Activated CD4-positive, alpha-beta T cell treated with anti-CD3 and anti-CD28 coated beads, Interleukin-2, Interleukin-4, amounts not matched to agents 100 ng/mL and 50 ng/mL, durations not matched to agents 16 hours and 8 hours (primary cell): Measurements from ENCODE around the gene GPR141.
"Not testable (repeated sequence)": the region's sequence is repeated elsewhere in the genome, so short reads cannot be mapped to it uniquely, and the experiment has no call there.

Experiments used
- DNase-seq: peaks from one replicate; pipeline ENCODE4 v3.0.0-alpha.2; 2020; ENCODE audit warnings: low spot score

Gene GPR141

DNA sequence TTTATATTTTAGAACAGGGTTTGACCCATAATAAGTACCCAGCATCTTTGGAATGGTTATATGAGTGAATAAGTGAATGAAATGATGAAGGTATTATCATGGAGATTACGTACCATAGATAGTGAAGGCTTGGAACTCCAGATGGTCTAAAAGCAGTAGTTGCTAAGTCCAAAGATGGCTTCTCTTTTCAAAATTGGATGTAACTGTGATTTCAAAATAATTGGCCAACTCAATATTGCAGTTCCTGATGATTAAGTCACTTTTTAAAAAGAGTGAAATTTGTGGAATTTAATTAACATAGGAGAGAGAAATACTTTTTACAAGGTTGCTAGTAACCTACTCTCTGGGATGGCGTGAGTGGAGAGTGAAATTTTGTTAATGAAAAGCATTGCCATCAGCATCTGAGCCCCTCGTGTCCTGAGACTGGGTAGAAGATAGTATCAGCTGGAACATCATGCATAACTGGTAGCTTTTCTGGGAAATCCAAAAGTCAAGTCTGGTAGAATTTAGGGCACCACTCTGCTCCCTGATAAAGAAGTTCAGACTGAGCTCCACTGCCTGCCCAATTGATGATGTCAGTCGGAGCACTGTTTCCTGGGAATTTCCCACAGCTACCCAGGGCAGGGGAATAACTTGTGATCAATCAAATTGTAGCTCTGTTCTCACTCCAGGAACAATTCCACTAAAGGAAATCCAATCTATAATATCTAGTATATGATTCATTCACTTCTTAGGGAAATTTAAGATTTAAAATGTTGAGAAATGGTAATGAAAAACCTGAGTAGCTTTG is 3.2 kb downstream of the GPR141 start:
- no peak for DNase-seq

DNA sequence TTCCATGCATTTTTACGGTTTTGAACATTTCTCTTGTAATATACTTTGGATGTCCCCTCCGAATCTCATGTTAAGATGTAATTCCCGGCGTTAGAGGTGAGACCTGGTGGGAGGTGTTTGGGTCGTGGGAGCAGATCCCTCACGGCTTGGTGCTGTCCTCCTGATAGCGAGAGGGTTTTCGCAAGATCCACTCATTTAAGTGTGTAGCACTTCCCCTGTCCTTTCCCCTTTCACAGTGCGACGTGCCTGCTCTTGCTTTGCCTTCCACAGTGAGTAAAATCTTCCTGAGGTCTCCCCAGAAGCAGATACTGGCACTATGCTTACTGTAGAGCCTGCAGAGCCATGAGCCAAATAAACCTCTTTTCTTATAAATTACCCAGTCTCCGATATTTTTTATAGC is 6.6 kb downstream of the GPR141 start:
- no peak for DNase-seq

DNA sequence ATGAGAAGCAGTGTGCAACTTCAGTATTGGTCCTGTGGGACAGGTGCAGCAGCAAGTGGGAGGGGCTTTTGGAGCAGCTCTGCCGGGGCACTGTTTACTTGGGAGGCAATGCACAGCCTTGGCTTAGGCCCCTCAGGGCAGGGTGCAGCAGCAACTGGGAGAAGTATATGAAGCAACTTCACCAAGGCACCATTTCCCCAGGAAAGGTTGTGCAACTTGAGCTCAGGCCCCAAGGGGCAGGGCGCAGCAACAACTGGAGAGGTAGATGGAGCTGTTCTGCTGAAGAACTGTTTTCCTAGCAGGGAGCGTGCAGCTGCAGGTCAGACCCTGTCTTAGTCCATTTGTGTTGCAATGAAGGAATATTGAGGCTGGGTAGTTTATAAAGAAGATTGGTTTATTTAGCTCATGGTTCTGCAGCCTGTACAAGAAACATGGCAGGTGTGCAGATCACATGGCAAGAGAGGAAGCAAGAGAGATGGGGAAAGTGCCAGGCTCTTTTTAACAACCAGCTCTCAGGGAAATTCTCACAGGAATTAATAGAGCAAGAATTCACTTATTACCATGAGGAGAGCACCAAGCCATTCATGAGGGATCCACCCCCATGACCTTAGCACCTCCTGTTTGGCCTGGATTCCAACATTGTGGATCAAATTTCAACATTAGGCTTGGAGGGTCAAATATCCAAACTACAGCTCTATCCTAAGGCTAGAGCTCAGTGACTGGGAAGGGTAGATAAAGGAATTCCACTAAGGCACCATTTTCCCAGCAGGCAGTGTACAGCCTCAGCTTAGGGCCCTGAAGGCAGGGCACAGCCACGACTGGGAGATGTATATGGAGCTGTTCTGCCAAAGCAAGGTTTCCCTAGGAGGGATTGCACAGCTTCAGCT is 10.9 kb downstream of the GPR141 start:
- DNase-seq, result no peak

DNA sequence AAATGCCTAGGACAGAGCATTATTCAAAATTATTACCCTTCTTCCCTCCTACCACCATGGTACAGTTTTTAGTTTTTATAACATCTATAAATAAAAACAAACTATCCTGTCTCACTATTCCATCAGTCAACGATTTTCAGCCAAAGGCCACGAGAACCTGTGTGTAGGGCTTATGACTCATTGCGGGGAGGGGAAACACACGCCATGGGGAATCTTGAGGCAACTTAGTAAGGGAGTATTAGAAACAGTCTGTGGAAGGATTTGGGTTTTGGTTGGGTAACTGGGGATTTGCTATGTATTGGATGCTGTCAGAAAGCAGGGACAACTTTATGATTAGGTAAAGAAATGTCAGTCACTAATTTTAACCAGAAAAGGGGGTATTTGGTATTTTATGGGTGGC is 14.7 kb downstream of the GPR141 start:
- DNase-seq, result no peak

DNA sequence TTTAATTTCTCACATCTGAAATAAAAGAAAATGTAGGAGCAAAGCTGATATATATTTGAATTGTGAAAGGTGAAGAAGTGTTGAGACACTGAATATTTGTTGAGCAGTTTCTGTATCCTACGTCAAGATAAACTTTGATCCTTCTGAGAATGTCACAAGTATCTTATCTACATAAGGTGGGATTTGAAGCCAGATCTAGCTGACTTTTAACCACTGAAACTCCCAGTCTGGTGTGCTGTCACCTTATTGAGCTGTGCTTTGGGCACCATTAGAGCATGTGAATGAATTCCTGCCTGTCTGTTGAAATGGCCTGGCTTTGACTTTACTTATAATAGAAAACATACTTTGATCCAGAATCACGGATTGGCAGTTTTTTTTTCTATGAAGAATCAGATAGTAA is 15.2 kb downstream of the GPR141 start:
- DNase-seq, result no peak

DNA sequence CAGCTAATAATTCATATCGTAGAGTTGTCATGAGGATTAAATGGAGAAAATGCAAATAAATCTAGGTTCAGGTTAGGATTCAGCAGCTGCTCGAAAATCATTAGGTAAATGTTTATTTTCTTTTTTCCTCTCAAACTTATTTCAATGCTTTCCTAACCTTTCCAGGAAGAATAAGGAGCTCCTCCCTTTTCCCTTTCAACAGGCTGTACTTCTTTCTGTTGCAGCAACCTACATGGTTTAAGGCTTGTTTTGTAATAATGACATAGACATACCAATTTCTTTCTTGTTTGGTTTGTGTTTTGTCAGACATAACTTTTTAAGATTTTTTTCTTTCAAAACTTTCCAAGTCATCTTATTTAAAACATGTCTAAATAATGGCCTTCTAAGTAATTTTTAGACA is 18.2 kb downstream of the GPR141 start:
- no peak for DNase-seq

DNA sequence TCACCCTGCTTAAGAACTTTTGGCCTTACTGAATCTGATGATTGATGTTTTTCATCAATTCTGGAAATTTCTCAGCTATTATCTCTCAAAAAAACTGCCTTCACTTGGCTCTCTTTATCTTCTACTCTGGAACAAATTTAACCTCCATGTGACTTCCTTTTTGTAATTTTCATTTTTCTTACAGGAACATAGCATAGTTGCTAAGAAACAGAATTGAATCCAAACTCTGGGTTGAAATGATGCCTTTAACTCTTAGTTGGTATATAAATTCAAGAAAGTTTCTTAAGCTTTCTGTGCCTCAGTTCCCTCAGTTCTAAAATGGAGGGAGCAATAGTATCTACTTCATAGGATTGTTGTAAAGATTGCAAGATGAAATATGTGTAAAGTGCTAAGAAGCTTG is 19.8 kb downstream of the GPR141 start:
- DNase-seq, result no peak

DNA sequence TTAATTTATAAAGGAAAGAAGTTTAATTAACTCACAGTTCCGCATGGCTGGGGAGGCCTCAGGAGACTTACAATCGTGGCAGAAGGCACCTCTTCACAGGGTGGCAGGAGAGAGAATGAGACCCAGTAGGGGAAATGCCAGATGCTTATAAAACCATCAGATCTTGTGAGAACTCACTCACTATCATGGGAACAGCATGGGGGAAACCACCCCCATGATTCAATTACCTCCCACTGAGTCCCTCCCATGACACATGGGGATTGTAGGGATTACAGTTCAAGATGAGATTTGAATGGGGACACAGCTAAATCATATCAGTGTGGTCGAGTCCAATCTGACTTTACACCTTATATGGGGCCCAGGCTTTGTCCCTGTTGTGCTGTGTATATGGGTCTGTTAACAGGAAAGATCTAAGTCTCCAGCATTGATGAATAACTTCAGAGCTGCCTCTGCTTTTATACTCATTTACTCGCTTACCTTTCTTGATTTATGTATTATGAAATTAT is 20.8 kb downstream of the GPR141 start:
- not testable (repeated sequence) for DNase-seq

DNA sequence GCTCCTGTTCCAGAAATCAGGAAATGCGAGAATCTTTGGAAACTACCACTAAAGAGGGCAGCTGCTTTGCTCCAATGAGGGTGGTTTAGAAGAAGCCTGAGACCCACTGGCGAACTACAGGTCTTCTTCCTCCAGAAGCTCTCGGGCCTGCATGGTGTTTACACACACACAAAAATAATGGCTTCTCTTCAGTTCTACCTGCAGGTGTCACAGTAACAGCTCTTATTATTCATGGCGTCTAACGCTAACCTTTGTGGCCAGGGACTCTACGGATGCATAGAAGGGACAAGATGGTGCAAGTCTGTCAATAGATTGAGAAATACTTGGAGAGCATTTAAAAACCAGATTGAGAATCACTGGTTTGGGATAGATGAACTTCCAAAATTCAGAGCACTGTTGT is 22.4 kb downstream of the GPR141 start:
- no peak for DNase-seq

DNA sequence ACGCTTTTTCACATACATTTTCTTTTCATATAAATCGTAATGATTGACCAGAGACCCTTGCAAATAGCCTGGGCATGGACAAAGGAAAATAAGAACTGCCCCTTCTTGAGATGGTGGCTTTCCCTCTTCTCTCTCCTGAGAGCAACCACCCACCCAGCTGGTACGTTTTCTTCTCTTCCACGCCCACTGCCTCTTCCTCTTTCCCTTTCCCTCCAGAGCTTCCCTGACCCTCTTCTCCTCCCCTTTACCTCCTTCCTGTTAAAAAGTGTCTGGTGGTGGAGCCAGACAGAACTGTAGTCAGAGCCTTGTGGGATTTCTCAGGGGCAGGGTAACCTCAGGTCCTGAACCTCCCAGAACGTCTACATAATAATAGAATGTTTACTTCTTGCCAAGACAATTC is 23.2 kb downstream of the GPR141 start:
- no peak for DNase-seq

DNA sequence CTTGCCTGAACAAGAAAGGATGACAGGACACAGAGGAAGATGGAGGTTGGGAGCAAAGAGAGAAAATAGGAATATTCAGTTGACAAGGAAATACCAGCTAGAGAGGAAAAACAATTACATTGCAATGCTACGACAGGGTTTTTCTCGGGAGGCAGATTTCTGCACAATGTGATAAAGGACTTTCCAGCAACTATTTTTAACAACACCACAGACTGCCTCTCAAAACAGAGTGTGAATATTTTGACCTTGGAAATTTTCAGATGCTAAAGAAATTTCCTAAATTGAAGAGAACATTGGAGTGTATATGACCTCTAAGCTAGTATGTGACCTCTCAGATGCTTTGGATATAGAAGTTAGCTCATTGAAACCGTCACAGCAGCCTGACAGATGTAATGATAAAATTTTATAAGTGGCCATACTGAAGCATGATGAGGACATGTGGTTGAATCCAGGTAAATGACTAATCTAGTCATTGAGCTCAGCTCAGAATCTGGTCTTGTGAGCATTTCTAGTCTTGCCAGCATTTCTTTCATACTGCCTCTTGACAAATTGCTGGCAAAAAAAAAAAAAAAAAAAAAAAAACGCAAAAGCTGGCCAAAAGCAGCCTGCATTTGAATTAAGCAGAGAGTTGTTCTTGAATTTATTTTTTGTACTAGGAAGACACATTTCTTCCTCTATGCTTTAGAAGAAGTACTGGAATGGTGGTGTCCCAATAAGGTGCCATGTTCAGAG is 24.4 kb downstream of the GPR141 start:
- DNase-seq, result no peak

DNA sequence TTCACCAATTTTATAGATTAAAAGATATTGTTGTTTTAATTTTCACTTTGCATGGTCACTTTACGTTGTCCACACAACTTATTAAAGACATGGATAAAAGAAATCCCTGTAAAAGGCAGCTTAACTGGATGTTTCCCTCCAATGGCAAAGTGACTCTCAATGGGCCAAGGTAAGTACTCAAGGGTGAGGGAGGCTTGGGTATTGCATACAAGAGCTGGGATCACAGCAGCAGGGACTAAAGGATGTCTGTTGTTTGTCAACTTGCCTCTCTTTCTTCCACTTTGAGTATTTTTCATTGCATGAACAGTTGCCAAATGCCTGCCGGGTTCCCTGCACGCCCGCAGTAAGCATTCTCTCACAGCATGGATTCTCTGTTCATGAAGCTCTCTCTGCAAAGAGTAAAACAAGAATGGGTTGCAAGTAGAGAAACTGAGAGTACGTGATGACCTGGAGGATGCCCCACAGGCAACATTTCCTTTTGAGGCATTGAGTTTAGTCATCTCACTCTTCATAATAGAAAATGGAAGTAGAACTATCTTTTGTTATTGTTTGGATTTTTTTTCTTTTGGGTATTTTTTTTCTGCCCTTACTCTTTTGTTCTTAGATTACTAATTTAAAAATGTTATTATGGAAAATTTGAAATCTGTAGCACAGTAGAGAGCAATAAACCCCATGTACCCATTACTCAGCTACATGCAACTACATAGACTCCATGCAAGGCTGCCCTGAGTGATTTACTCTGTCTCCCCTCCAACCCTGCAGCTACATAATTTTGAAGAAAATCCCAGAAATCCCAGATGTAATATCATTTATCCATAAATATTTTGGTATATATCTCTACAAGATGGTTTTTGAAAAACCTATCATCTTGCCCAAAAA is 26.3 kb downstream of the GPR141 start:
- DNase-seq, result peak; percentile 23

DNA sequence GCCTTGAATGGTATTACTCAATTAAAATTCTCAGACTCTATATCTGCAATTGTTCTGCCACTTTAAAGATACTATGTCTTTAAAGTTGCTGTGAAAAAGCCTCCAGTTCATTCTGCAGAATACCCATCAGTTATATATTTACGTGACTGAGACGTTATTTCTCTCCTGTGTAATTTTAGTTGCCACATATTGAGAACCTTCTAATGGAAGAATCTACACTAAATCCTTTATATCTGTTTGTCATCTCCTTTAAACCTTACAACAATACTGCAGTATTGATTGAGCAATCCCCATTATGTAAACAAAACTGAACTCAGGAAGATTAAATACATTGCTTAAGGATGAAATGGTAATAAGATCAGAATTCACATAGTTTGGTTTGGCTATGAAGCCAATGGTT is 30.0 kb downstream of the GPR141 start:
- no peak for DNase-seq

DNA sequence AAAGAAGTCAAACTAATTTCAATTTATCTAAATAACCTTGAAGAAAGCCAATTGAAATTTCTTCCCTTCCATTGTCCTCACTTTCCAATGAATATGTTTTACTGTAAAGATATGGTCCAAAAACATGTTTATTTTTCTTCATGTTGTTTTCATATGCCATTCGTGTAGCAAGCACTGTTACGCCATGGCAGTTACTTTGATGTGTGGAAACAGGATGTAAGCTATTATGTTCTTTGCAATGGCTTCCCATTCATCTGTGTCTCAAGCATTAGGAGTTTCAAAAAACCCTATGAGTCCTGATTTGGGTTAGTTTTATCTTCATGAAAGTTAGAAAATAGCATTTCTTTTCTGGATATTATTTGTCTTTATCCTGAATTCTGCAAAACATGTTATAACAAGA is 31.0 kb downstream of the GPR141 start:
- no peak for DNase-seq

DNA sequence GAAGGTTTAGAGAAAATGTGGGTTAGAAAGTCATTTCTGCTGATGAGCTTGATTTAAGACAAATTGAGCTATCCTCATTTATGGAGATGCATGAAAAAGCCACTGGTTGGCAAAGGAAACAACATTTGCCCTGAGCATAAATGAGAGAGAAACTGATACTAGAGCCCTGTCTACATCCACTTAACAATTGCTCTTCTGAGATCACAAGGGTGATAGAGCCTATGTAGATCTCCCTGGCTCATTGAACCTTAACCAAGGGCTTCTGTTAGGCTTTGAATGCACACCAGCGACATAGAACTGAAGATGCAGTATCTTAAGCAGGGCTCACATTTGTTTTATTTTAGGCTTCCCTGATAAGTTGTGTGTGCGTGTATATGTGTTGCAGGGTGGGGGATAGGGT is 35.0 kb downstream of the GPR141 start:
- no peak for DNase-seq

DNA sequence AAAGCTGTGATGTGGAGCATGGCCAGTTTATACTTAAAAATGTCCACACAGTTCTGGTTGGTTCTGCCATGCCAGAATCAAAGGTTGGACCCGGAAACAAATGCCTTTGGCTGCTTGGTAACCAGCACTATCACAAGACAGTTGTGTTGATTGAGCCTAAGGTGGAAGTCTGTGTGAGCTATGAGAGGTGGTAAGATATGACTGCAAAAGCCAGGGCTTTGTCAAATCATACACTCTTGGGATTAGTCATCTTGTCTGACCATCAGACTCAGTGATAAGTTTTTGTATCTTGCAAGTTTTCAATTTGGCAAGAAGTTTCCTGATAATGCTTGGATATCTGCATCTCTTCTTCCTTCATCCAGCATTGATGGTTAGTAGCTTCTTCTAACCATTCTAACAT is 35.5 kb downstream of the GPR141 start:
- peak; percentile 20 for DNase-seq

DNA sequence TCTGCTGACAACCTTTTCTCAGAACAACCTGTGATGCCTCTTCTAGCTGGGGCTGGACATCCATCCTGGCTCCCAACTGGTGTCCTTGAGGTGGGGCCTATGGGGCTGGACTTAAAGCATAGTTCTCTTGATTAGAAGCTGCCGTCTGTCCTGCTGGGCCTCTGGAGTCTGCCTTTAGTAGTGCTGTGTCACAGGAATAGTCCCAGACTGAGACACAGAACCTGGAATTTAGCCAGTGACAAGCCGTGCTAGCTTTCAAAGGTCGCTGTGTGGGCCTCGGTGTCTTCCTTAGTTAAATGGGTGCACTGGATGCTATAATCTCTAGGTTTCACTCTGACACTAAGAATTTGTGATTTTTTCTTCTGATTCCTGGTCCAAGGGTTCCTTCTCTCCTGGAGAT is 41.2 kb downstream of the GPR141 start:
- DNase-seq, result no peak

DNA sequence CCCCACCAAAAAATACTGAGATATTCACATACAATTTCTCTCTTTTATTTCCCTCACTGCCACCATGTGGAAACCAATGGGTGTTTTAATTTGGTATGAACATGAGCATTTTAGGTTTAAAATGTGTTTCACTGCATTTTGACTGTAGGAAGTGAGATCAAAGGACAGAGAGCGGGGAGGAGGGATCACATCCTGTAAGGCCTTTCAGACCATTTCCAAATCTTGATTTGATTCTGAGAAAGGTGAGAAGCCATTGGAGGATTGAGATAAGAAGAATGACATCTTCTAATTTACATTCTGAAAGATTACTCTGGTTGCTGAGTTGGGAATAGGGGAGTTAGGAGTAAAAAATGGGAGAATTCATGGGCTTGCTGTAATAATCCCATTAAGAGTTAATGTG is 42.5 kb downstream of the GPR141 start:
- DNase-seq, result no peak

DNA sequence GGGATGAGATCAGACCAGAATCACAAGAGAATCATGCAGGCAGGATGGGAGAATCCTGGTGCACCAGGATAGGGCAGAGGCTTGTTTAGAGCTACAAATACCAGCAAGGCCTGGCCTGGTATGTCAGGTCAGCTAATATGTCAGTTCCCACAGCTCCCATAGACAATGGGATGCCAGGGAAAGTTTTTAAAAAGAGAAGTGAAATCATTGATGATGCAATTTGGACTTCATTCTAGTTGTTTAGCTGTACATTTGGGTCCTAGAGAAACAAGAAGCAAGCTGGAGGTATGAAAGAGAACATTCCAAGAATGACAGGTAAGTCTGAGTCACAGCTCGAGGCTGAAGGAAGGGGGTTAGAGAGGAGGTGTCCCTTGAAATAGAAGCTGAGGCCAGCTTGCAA is 45.2 kb downstream of the GPR141 start:
- no peak for DNase-seq

DNA sequence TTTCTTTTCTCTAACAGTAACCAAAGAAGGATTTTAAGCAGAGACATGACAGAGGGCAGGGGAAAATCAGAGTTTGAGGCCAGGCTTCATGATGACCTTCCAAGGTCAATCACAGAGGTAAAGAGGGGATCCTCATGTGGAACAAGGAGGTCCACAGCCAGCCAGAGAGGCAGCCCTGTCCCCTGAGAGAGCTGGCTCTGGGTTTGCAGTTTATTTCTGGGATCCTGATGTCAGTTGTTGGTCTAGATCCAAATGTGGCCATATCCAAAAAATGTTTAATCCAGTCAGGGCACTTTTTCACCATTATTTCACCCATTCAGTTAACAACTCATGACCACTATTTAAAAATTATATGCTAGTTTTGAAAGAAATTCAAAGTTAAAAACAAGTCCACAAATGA is 45.6 kb downstream of the GPR141 start:
- DNase-seq, result no peak

DNA sequence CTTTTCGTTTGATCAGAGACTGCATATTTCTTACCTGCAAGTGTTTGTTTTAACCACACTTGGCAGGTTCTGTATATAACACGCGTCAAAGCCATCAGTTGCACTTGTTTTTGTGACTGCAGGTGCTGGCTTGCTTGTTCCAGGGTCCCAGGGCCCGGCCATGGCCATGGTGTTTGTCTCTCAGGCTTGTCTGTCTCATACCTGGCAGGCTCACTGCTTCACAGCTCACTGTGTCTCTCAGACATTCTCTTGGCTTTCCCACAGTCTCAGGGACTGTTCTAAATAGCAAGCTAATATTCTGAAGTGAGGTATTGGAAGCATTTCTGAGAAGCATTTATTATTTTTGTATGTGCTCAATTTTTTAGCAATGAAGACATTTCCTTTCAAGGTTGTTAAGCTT is 46.9 kb downstream of the GPR141 start:
- DNase-seq, result no peak

DNA sequence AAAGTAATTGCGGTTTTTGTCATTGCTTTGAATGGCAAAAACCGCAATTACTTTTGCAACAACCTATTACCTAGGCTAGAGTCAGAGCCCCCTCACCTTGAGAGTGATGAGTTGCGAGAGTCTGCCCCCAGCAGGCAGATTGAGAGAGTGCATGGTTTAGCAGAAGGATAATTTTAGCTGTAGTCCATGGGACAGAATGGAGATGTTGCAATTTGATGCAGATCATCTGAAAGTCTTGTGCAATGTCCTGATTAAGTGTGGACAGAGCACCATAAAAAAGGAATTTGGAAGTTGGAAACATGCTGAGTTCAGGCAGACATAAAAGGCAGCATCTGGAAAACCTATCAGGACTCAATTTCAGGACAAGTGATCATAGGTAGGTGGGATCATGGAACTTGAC is 48.7 kb downstream of the GPR141 start:
- peak; percentile 18 for DNase-seq
